H7 (cell line): ENCODE results near the gene FHL2. TPM values are rescaled to one million over a fixed set of nuclear protein-coding genes. Genes with fewer than 3 reads are reported as not detected.

ENCODE experiments used
- DNase-seq: peaks from one replicate; pipeline ENCODE4 v3.0.0; 2012
- H3K27me3 ChIP-seq: 2 replicates; pipeline ENCODE4 v1.6.0; 2011; ENCODE audit warnings: mild to moderate bottlenecking, low read length; ENCODE audit not compliant: control insufficient read depth, insufficient read depth
- H3K36me3 ChIP-seq: replicated peaks from 2 replicates; pipeline ENCODE4 v1.5.1; 2011; ENCODE audit warnings: low read length; ENCODE audit not compliant: control insufficient read depth, insufficient read depth
- H3K4me3 ChIP-seq: 2 replicates; pipeline ENCODE4 v1.5.1; 2011; ENCODE audit warnings: low read depth, mild to moderate bottlenecking, control low read depth, low read length, moderate library complexity; ENCODE audit not compliant: insufficient read depth
- total RNA-seq: library from RNA; depleted of rRNA; stranded (reverse); fragments of >200 nt; shearing (Covaris generic); gene quantifications from 2 replicates; pipeline ENCODE4 v1.2.3, GENCODE V29; 2014; rRNA removed

Gene FHL2, protein sequence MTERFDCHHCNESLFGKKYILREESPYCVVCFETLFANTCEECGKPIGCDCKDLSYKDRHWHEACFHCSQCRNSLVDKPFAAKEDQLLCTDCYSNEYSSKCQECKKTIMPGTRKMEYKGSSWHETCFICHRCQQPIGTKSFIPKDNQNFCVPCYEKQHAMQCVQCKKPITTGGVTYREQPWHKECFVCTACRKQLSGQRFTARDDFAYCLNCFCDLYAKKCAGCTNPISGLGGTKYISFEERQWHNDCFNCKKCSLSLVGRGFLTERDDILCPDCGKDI
- total RNA-seq, result 20.0 and 20.4 TPM in 2 replicates

DNA sequence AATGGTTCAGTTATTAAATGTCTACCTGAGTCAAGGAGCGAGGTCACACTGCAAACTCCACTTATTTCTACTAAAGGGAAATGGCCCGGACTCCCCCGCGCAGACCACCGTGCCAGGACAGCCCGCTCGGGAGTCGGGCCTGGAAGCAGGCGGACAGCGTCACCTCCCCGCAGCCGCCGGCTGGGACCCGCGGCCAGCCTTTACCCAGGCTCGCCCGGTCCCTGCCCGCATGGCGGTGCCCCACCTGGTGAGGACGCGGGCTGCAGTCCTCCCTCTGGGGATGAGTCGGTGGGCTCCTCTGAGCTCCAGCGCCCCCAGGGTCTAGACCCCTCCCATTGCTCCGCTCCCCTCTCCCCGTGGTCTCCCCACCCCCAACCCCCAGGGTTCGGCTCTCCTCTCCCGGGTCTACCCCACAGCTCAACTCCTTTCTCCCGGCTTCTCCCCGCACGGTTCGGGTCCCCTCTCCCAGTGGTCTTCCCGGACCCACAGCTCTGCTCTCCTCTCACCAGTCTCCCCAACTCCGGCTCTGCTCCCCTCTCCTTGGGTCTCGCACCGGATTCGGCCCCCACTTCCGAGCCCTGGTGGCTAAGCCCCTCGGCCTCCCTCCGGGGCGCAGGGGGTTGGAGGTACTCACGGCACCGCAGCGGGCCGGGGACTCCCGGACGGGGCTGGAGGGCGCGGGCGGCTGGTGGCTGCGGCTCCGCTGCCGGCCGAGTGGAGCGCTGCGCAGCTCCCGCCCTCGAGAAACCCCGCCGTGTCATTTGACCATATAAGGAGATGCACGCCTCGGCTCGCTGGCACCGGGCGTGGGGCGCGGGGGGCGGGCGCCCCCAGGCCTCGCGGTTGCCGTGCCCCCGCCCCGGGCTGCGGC lies at the start of gene FHL2:
FHL2 (minus strand) TSS at position 716 of the 871 bp plus-strand sequence. CDS start 12,535 bp downstream, outside the sequence.
- peaks cover 13% of the 10 kb centered on the region for H3K27me3 ChIP-seq
- DNase-seq, result peak; percentile 92
- H3K36me3 ChIP-seq, result no peaks in the 10 kb centered on the region; the same call in 1 of the 2 replicates
- peak within 1 kb of the TSS; percentile 74 for H3K4me3 ChIP-seq

DNA sequence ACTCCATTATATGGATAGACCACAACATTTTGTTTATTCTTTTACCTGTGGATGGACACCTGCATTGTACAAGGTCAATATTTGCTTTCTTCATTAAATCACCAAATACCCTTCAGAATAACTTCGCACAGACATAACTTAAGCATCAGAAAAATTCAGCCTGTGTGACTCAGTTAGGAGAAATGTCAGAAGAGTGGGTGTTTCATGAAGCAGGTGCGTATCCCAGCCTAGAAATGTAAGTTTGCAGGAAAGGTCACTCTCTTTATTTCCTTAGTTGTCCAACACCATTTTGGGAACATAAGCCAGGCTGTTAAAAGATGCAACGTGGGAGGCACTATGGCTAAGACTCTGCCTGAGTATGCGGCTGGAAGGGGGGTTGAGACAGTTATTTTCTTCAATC lies 48.6 kb upstream of the FHL2 start:
- no peaks in the 10 kb centered on the region for H3K27me3 ChIP-seq
- no peaks in the 10 kb centered on the region for H3K36me3 ChIP-seq
- DNase-seq, result no peak
- H3K4me3 ChIP-seq, result no peak overlapping the region

DNA sequence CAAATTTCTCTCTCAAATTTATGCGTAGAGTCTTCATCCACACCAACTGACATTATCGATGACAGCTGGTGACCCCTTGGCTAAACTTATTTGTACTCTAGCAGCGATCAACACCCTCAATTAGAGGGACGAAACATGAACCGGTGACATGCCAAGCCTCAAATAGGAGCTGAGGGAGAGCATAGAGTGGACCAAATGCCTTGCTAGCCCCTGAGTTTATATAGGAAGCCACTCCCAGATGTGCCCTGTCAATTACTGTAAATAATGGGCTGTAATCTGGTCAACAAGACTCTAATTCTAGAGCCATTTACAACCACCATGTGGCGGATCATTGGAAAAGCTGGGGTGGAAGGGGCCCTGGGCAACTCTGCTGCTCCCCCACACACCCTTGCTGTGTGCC lies 47.6 kb upstream of the FHL2 start:
- H3K4me3 ChIP-seq, result no peak overlapping the region
- H3K36me3 ChIP-seq, result no peaks in the 10 kb centered on the region
- no peaks in the 10 kb centered on the region for H3K27me3 ChIP-seq
- DNase-seq, result no peak

DNA sequence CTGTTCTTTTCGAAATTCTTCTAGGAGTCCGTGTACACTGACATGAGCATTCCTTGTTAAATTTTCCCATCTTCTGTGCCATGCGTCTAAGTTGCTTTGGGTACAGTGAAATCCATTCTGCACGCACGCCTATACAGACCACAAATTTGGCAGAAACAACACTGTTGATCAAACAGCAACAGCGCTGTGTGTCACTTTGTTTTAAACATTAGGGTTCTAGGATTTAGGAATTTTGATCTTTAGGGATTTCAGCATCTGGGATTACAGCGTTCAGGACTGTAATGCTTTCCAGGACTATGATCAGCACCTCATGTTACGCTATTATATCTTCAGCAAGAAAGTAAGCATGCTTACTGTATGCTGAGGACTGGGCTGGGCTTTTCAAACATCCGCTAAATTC lies 47.1 kb upstream of the FHL2 start:
- no peaks in the 10 kb centered on the region for H3K27me3 ChIP-seq
- no peak for DNase-seq
- H3K36me3 ChIP-seq, result no peaks in the 10 kb centered on the region
- no peak overlapping the region for H3K4me3 ChIP-seq

DNA sequence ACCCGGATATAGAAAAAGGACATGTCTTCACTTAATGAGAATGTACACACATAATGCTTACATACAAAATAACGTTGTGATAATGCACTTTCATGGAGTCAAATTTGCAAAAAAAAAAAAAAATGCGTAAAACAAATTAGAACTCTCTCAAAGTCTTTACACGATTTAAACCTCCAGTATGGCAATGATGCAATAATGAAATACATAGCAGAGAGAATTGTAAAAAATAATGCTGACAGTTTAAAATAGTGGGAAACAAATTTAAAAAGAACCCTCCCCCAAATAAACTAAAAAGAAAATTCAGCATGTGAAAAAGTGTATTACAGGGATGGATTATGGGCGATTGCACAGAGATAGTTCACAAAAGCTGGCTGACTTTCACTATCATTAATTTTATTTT lies 46.6 kb upstream of the FHL2 start:
- Histone ChIP-seq H3K27me3 (no peaks in the 10 kb centered on the region), H3K36me3 (no peaks in the 10 kb centered on the region), H3K4me3 (no peak overlapping the region)
- DNase-seq, result no peak

DNA sequence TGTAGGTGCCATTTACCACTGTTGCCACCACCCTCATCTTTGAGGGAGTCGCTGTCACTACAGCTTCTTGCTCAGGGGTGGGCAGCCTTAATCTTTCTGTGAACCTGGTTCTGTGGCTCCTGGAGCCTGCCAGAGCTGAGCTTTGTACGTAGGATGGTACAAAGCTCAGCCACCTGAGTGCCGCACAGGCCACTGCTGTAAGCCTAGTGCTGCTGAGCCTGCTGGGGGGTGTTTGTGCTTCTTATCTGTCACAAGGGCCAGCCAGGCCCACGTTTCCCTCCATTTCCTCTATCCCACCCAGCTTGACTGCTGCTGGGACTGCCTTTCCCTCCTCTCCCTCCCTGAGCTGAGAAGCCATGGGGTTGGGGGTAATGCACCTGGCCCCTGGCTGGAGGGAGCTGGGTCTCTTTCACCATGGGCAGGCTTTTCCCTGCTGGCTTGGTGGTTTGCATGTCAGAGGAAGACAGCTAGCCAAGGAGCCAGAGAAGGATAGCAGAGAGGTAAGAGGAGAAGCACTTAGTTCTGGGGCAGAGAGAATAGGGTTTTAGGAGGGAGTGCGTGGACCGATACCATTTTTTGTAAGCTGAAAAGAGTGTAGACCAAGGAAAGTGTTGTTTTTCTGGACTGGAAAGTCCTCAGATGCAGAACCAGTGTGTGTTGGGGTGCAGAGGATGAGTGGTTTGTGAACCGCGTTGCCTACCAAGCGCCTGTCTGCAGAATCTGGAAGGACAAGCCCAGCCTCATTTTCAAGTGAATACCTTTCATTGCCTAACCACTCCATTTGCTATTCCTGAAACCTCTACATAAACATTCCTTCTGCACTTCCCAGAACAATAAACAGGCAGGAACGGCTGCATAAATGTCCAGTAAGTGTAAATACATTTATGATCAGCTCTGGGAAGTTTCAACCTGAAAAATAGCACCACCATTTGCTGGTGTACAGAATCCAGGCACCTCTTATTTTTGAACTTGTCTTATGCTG lies 45.1 kb upstream of the FHL2 start:
- DNase-seq, result no peak
- no peak overlapping the region for H3K4me3 ChIP-seq
- no peaks in the 10 kb centered on the region for H3K27me3 ChIP-seq
- H3K36me3 ChIP-seq, result no peaks in the 10 kb centered on the region

DNA sequence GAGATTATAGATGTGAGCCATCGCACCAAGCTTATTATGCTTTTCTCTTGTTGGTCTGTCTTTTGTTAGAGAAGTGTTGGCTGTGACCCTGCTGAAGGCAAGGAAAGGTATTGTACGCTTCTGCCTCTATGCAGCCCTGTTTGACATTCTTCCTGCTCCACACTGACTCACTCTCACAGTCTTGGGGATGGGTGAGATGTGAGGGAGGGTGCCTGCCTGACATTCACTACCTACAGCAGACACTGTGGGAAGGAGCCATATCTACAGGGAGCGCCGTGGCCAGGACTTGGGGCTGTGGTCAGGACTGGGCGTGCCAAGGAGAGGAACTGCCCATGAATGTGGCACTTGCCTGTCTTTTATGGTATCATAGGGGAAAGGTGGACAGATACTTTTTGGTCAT lies 43.9 kb upstream of the FHL2 start:
- DNase-seq, result no peak
- H3K4me3 ChIP-seq, result no peak overlapping the region
- H3K27me3 ChIP-seq, result no peaks in the 10 kb centered on the region
- H3K36me3 ChIP-seq, result no peaks in the 10 kb centered on the region

DNA sequence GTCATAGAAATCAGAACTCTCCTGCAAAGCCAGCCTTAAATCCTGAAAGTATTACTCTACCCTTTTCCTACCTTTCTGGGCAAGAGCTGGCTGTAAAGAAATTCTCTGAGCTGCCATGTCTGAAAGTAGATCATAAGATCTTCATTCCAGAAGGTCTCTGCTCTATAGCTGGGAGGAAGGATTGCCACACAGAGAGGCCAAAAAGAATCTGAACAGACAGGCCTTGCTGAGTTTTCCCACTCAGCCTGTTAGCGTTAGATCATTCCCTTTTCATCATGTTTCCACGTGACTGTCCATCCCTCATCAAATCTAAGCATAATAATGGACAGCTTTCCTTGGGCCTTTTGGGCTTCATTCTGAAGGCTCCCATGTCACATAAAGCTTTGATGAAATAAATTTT lies 43.2 kb upstream of the FHL2 start:
- H3K36me3 ChIP-seq, result no peaks in the 10 kb centered on the region
- no peak overlapping the region for H3K4me3 ChIP-seq
- no peak for DNase-seq
- H3K27me3 ChIP-seq, result no peaks in the 10 kb centered on the region

DNA sequence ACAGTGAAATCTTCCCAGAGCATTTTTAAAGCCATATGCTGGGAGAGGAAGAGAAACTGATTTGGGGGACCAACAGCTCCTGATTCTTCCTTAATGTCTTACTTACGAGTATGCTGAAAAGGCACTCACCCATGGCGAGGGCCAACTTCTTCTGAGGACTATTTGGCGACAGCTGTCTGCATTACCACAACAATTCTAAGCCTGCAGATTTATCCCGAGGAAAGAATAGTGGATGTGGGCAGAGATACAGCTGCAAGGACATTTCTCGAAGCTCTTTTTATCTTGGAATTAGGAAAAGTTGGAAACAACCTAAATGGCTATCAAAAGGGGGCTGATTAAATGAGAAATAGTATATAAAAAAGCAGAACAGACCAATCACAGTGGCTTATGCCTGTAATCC lies 40.3 kb upstream of the FHL2 start:
- Histone ChIP-seq H3K36me3 (no peaks in the 10 kb centered on the region), H3K4me3 (no peak overlapping the region), H3K27me3 (no peaks in the 10 kb centered on the region)
- DNase-seq, result no peak

DNA sequence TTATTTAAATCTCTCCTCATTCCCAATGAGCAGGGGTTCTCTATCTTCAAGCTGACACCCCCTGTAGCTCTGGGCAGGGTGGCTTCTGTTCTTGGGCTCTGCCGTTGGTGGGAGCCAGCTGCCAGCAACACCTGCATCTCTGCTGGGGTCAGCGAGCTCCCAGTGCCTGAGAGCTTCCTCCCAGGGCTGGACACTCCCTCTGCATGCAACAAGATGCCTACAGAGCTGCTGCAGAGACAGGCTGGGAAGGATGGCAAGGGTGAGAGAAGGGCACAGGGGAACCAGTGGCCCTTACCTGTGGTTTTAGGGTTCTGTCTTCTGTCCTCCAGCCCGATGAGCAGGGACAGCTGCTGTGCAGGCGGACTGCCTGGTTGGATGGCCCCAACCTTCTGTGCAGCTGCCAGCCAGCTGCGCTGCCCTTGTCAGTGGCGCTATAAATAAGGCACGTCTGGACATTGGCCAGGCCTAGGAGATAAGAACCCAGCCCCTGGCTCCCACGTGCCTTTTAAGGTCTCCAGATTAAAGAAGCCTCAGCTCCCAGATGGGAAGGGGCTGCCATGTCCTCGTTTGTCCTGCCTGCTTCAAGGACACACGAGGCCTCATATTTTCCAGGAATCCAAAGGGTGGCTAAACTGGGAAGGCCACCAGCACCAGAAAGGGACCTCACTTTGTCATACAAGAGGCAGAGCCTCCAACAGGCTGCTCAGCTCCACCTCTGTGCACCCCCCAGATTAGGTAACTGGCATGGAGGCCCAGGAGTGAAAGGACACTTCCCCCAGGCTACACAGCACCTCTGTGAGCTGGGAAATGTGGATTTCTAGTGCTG lies 39.5 kb upstream of the FHL2 start:
- no peak for DNase-seq
- H3K4me3 ChIP-seq, result no peak overlapping the region
- no peaks in the 10 kb centered on the region for H3K27me3 ChIP-seq
- no peaks in the 10 kb centered on the region for H3K36me3 ChIP-seq

DNA sequence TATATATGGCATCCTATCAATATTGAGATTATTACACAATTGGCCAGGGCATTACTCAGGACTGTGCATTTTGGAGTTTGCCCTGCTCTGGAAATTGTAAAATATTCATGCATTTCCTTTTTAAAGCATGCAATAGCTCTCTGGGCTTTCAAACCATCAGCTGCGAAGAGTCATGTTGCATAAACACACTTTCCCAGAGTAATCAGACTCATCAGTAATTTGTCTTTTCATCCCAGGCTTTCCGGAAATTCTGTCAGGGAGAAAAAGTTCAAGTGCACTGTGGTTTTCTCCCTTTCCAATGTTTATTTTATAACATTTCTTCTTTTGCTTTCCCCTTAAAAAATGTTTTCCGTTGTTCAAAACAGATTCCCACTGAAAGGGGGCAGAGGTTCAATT lies 38.9 kb upstream of the FHL2 start:
- Histone ChIP-seq H3K27me3 (no peaks in the 10 kb centered on the region), H3K36me3 (no peaks in the 10 kb centered on the region), H3K4me3 (no peak overlapping the region)
- no peak for DNase-seq

DNA sequence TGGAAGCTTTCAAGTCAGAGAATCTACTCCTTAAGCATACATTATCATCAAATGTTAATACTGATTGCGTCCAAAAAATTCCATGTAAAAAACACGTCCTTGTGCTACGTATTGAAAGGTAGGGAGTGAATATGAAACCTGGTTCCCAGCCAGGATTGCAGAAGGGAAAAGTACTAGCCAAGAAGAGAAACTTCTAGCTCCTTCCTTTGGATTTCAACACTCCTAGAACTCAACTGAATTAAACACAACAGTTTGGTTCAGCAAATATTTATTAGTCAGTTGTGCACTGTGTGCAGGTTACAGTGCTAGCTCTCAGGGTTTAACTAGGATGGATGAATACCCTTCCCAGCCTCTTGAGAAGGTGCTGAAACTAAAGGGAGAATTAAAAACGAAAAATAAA lies 33.9 kb upstream of the FHL2 start:
- DNase-seq, result no peak
- H3K27me3 ChIP-seq, result no peaks in the 10 kb centered on the region
- no peak overlapping the region for H3K4me3 ChIP-seq
- no peaks in the 10 kb centered on the region for H3K36me3 ChIP-seq

DNA sequence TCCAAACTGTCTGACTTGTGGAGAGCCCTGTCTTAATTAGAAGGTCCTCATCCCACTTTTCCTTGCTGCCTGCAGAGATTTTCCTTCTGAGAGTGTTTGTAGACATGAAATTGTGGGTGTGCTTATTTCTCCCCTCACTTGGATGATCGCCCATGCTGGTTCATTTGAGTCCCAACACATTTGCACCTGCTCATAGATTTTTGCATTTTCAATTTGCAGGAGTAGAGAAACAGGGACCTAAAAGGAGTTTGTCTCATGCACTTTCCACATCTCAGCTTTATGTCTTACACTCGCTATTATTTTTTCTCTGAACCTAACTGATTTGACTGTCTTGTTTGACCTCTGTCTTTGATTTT lies 33.2 kb upstream of the FHL2 start:
- no peak for DNase-seq
- H3K36me3 ChIP-seq, result no peaks in the 10 kb centered on the region
- no peaks in the 10 kb centered on the region for H3K27me3 ChIP-seq
- no peak overlapping the region for H3K4me3 ChIP-seq
